GM13976 (cell line): ENCODE measurements around the gene SCD5.

Source experiments
- DNase-seq: peaks from one replicate; pipeline ENCODE4 v3.0.0; 2012; ENCODE audit warnings: low spot score
- in situ Hi-C: fragments of 300-500 bp; cut with MboI; formaldehyde crosslinking; loops from one replicate; pipeline ENCODE4 v1.12.0; 2022; ENCODE audit warnings: low sequenced_read_pairs, mixed read lengths, inconsistent platforms; ENCODE audit not compliant: unreplicated experiment
- TF ChIP-seq, protein P1 (sequence below): IDR thresholded peaks from 2 replicates; pipeline ENCODE4 v1.5.1; 2012; ENCODE audit warnings: borderline replicate concordance, mild to moderate bottlenecking; ENCODE audit not compliant: insufficient read depth; ENCODE audit errors: extremely low read depth, missing control alignments, control extremely low read depth

Gene SCD5

GRCh38 chr4:82715731-82716617 lies 82.6 kb downstream of the SCD5 start:
- in situ Hi-C loops, result no loop called here
- DNase-seq, result no peak
- TF ChIP-seq, protein P1, sequence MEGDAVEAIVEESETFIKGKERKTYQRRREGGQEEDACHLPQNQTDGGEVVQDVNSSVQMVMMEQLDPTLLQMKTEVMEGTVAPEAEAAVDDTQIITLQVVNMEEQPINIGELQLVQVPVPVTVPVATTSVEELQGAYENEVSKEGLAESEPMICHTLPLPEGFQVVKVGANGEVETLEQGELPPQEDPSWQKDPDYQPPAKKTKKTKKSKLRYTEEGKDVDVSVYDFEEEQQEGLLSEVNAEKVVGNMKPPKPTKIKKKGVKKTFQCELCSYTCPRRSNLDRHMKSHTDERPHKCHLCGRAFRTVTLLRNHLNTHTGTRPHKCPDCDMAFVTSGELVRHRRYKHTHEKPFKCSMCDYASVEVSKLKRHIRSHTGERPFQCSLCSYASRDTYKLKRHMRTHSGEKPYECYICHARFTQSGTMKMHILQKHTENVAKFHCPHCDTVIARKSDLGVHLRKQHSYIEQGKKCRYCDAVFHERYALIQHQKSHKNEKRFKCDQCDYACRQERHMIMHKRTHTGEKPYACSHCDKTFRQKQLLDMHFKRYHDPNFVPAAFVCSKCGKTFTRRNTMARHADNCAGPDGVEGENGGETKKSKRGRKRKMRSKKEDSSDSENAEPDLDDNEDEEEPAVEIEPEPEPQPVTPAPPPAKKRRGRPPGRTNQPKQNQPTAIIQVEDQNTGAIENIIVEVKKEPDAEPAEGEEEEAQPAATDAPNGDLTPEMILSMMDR, result no peak

DNA sequence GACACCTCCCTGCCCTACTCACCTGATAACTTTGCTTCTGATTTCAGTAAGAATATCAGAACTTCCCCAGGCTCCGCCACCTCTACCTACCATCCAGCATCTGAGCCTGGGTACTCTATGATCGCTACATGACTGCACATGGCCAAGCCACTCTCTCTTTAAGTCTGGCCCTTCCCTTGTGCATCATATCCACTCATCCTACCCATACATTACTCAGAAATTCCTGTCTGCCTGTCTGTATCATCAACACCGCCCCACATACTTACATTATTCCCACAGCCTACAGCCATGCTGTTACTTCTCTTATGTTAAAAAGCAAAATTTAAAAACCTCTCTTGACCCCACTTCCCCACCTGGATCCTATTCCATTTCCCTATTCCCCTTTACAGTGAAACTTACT lies 84.7 kb downstream of the SCD5 start:
- DNase-seq, result no peak
- TF ChIP-seq, protein P1, result no peak
- in situ Hi-C loops, result no loop called here

- TF ChIP-seq, protein P1, result no peak
- DNase-seq, result no peak
- in situ Hi-C loops, result no loop called here
These were observed 86.0 kb downstream of the SCD5 start for GRCh38 chr4:82712561-82712960.

DNA sequence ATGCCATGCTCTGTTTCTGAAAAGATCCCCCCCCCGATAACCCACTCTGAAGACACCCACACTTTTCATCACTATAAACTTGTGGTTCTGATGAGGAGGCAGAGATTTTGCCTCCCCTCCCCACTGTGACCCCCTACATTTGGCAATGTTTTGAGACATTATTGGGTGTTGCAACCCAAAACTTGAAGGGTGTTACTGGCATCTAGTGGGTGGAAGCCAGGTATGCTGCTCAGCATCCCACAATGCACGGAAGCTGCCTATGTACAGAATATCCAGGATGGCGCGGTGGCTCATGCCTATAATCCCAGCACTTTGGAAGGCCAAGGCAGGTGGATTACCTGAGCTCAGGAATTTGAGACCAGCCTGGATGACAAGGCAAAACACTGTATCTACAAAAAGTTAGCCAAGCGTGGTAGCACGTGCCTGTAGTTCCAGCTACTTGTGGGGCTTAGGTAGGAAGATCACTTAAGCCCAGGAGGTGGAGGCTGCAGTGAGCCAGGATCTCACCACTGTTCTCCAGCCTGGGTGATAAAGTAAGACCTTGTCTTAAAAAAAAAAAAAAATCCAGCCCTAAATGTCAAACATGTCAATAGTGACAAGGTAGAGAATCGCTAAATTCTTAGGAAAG lies 87.3 kb downstream of the SCD5 start:
- no peak for DNase-seq
- TF ChIP-seq, protein P1, result no peak
- in situ Hi-C loops, result no loop called here

GRCh38 chr4:82710197-82710929 lies 88.2 kb downstream of the SCD5 start:
- TF ChIP-seq, protein P1, result no peak
- DNase-seq, result no peak
- in situ Hi-C loops, result no loop called here

- no peak for DNase-seq
- TF ChIP-seq, protein P1, result no peak
- in situ Hi-C loops, result no loop called here
These were observed 89.6 kb downstream of the SCD5 start for GRCh38 chr4:82708982-82709381.
